Fibroblast of pulmonary artery (primary cell): ENCODE data around the gene NSMF.

Experiments used
- DNase-seq: peaks from one replicate; pipeline ENCODE4 v3.0.0-alpha.2; 2010; ENCODE audit warnings: low read depth
- H3K4me3 ChIP-seq: replicated peaks from 2 replicates; pipeline ENCODE4 v1.5.1; 2011; ENCODE audit warnings: low read depth, mild to moderate bottlenecking, control low read depth, low read length, moderate library complexity
- CTCF ChIP-seq: IDR thresholded peaks from 2 replicates; pipeline ENCODE4 v1.5.1; 2011; ENCODE audit warnings: mild to moderate bottlenecking, control low read depth, low read length, inconsistent platforms; ENCODE audit errors: missing control alignments

The NSMF gene

DNA sequence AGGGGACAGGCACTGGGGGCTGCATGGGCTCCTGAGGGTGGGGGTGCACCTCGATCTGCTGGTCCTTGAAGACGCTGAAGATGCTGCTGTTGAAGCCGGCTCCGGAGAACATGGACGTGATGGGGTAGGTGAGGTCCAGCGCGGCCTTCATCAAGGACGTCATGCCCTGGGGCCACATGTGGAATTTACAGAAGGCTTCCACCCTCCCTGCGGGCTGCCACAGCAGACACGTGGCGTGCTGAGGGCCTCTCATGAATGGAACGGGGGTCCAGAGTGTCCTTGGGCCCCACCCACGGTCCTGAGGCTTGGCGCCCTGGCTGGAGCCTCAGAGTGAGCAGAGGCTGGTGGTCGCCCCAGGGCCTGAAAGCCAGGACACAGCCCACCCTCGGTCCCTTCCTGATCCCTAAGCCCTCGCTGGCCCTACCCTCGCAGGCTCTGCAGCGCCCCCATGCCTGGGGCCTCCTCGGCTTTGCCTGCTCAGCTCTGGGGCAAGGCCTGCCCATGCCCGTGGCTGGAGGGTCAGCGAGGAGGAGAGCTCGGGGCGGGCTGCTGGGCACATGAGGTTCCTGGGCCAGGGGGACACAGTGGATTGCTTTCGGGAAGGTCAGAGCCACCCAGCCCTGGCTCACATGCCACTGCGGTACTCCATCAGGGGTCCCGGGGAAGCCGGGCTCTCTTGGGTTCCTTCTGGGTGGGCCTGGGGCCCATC, 5.3 kb upstream of the NSMF start:
- no peak overlapping the region for H3K4me3 ChIP-seq
- no peak for TF ChIP-seq CTCF
- DNase-seq, result no peak

GRCh38 chr9:137463931-137464290, 4.8 kb upstream of the NSMF start:
- no peak overlapping the region for H3K4me3 ChIP-seq
- DNase-seq, result no peak
- no peak for TF ChIP-seq CTCF

DNA sequence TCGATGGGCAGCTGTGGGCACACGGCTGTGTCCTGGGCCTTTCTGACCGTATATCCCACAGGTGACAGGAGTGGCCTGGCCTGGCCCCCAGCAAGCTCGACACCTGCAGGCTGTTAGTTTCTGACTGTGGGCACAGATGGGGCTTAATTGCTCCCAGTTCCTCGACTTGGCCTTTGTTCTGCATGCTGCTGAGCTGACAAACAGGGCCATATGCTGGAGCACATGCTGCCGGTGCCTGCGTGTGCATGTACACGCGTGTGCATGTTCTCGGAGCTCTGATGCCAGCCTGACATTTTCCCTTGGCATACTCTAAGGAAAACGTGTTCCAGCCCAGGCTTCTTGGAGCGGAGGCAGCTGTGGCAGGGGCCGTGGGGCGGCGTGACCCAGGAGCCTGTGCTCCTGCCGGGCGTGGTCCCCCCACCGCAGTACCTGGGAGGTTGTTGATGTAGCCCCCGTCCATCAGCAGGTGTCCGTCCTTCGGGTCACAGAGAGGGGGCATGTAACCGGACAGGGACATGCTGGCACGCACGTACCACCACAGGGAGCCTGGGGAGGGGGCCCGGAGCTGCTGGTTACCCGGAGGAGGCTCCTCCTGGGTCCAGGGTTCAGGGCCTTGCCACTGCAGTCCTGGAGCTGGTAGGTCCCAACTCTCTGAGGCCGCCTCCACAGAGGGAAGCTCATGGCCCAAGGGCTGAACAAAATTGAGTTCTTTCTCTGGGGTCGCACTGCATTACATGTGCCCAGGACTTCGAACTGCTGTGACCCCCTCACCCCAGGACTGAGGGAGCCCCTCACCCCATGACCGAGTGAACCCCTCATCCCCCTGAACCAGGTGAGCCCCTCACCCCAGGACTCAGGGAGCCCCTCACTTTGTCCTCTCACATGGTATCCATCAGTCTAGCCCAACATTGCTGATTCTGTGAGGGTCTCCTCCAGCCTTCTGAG, 4.1 kb upstream of the NSMF start:
- DNase-seq, result no peak
- TF ChIP-seq CTCF, result no peak
- no peak overlapping the region for H3K4me3 ChIP-seq

GRCh38 chr9:137462396-137462985, 3.4 kb upstream of the NSMF start:
- TF ChIP-seq CTCF, result no peak
- no peak for DNase-seq
- H3K4me3 ChIP-seq, result no peak overlapping the region

GRCh38 chr9:137461663-137462395, 2.7 kb upstream of the NSMF start:
- TF ChIP-seq CTCF, result no peak
- DNase-seq, result peak; percentile 35
- no peak overlapping the region for H3K4me3 ChIP-seq

GRCh38 chr9:137461316-137461662, 2.2 kb upstream of the NSMF start:
- no peak overlapping the region for H3K4me3 ChIP-seq

More at GRCh38 chr9:137461316-137461662, 2.2 kb upstream of the NSMF start:
- DNase-seq, result no peak
- TF ChIP-seq CTCF, result no peak
